GM06990 (cell line): ENCODE data around the gene SRRM4.

Experiments used
- DNase-seq: peaks from one replicate; pipeline ENCODE4 v3.0.0-alpha.2; 2011; ENCODE audit not compliant: insufficient read length; ENCODE audit errors: extremely low read depth
- H3K27me3 ChIP-seq: replicated peaks from 2 replicates; pipeline ENCODE4 v1.6.0; 2011; ENCODE audit warnings: low read length; ENCODE audit not compliant: control insufficient read depth, insufficient read depth
- H3K36me3 ChIP-seq: 2 replicates; pipeline ENCODE4 v1.5.1; 2011; ENCODE audit warnings: low read length; ENCODE audit not compliant: control insufficient read depth, insufficient read depth
- H3K4me3 ChIP-seq: replicated peaks from 2 replicates; pipeline ENCODE4 v1.5.1; 2011; ENCODE audit warnings: low read depth, mild to moderate bottlenecking, control low read depth, low read length
- CTCF ChIP-seq: IDR thresholded peaks from 2 replicates; pipeline ENCODE4 v1.5.1; 2011; ENCODE audit warnings: low read length, control low read depth, mild to moderate bottlenecking, inconsistent platforms; ENCODE audit not compliant: insufficient read depth, poor library complexity, severe bottlenecking

The SRRM4 gene

GRCh38 chr12:119180380-119181040 is 199.2 kb downstream of the SRRM4 start:
- no peaks in the 10 kb centered on the region; the same call in 1 of the 2 replicates for H3K27me3 ChIP-seq
- H3K36me3 ChIP-seq, result no peaks in the 10 kb centered on the region
- no peak for TF ChIP-seq CTCF
- no peak for DNase-seq
- no peak overlapping the region for H3K4me3 ChIP-seq

DNA sequence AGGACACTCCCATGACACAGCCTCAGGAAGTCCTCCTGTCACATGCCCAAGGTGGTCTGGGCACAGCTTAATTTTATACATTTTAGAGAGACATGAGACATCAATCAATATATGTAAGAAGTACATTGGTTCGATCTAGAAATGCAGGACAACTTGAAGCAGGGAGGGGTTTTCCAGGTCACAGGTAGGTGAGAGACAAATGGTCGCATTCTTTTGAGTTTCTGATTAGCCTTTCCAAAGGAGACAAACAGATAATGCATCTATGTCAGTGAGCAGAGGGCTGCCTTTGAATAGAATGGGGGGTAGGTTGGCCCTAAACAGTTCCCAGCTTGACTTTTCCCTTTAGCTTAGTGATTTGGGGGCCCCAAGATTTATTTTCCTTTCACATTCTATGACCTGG is 199.9 kb downstream of the SRRM4 start:
- H3K36me3 ChIP-seq, result no peaks in the 10 kb centered on the region
- TF ChIP-seq CTCF, result no peak
- no peak for DNase-seq
- no peak overlapping the region for H3K4me3 ChIP-seq
- no peaks in the 10 kb centered on the region; the same call in 1 of the 2 replicates for H3K27me3 ChIP-seq

- no peak for DNase-seq
- Histone ChIP-seq H3K4me3 (no peak overlapping the region), H3K27me3 (no peaks in the 10 kb centered on the region; the same call in 1 of the 2 replicates), H3K36me3 (no peaks in the 10 kb centered on the region)
- TF ChIP-seq CTCF, result no peak
Measured at GRCh38 chr12:119181944-119182343, 200.6 kb downstream of the SRRM4 start.

GRCh38 chr12:119182701-119183493 is 201.6 kb downstream of the SRRM4 start:
- no peak for TF ChIP-seq CTCF
- no peak overlapping the region for H3K4me3 ChIP-seq
- H3K27me3 ChIP-seq, result no peaks in the 10 kb centered on the region; the same call in 1 of the 2 replicates
- no peaks in the 10 kb centered on the region for H3K36me3 ChIP-seq
- DNase-seq, result no peak

DNA sequence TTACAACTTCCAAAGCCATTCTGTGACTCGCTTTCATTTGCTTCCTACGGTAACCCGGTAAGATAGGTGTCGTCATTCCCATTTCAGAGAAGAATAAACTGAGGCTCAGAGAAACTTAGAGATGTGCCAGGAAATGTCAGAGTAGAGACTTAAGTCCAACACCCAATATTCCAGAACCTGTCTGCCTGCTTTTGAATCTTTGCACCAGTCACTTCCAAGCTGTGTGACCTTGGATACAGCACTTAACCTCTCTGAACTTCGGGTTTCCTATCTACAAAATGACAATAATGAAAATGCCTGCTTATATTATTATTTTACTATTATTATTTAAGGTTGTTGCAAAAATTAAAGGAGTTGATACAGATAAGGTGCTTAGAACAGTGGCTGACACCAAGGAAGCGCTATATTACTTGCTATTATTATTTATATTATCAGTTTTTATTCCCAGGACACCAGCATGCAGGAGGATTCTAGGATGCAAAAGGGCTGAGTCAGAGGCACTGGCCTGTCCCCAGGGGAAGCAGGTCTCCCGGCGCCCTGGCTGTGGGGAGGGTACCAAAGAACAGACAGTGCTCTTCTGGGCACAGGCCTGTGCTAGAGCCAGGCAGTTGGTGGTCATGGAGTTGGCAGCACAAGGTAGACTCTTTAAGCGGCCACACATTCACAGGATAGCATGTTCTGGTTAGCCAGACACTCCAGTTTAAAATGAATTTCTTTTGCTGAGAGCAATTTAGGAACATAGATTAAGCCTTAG is 202.8 kb downstream of the SRRM4 start:
- TF ChIP-seq CTCF, result no peak
- DNase-seq, result no peak
- Histone ChIP-seq H3K4me3 (no peak overlapping the region), H3K27me3 (no peaks in the 10 kb centered on the region; the same call in 1 of the 2 replicates), H3K36me3 (no peaks in the 10 kb centered on the region)
